ENCODE data around the gene DNAH17. TPM values are rescaled to one million over a fixed set of nuclear protein-coding genes. Genes with fewer than 3 reads are reported as not detected.

DNAH17 gene
- total RNA-seq, 1 experiment from 2014 or later = 0.13 TPM

DNA sequence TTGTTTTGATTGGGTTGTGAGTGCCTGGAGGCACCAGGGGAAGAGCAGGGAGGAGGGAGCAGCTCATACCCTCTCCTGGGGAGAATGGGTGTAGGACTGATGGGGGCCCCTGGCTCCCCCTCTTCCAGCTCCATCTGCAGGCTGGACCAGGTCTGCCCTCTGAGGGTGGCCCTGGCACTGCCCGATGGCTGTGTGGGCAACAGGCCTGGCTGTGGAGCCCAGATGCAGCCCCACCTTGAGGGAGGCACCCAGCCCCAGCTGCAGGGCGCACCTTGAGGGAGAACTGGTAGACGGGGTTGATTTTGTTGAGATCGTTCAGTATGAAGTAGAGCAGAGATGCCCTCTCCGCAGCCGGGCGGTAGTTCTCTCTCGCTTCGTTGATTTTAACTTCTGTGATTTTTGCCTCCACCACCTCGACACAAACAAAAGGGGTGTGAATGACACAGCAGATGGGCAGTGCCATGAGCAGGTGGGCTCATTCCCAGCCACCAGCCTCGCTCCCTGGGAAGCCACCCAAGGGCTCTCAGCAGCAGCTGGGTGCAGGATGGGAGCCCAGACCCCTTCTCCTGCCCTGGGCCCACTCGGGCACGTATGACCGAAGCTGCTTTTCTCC is 127.1 kb downstream of the DNAH17 start:
- H3K79me2 ChIP-seq (ENCODE audit: insufficient read depth, low read length) = no peaks in the 10 kb centered on the region
- H3K23me2 ChIP-seq (ENCODE audit: insufficient read length, low read depth, low read length, poor library complexity, severe bottlenecking) = no peaks in the 10 kb centered on the region
- no peak overlapping the region for H3K27ac ChIP-seq (ENCODE audit: insufficient read length, low read depth, low read length)
- no CpG with 5 or more reads among the region's 14 CpGs for WGBS (ENCODE audit: extremely low coverage, insufficient read length, low lambda C conversion rate)
- H2BK20ac ChIP-seq (ENCODE audit: low read depth, low read length, poor library complexity, severe bottlenecking) = no peak overlapping the region
- H2BK15ac ChIP-seq (ENCODE audit: low read depth, low read length) = no peak overlapping the region
- H3K27me3 ChIP-seq (ENCODE audit: insufficient read depth, low read length) = no peaks in the 10 kb centered on the region
- H4K20me1 ChIP-seq (ENCODE audit: control insufficient read depth, insufficient read depth, insufficient read length) = no peaks in the 10 kb centered on the region
- H2AK5ac ChIP-seq (ENCODE audit: insufficient read length, low read length) = no peak overlapping the region
- H3K9ac ChIP-seq (ENCODE audit: extremely low read depth, insufficient read length, low read length) = no peak overlapping the region
- H3K56ac ChIP-seq (ENCODE audit: insufficient read length, low read depth, low read length) = no peak overlapping the region
- no peaks in the 10 kb centered on the region for H3K4me1 ChIP-seq (ENCODE audit: insufficient read depth, low read length)
- TF ChIP-seq CTCF (conservative IDR thresholded peaks at IDR 0.05) = no peak
- no peak overlapping the region; the same call in 1 of the 2 replicates for H3K14ac ChIP-seq (ENCODE audit: insufficient read depth, low read length)
- H3K9me3 ChIP-seq (ENCODE audit: control insufficient read depth, low read depth, low read length) = no peaks in the 10 kb centered on the region
- H2AFZ ChIP-seq (ENCODE audit: low read length) = no peak overlapping the region
- H3K79me1 ChIP-seq (ENCODE audit: insufficient read depth, low read depth, low read length, poor library complexity, severe bottlenecking) = no peaks in the 10 kb centered on the region
- no peak overlapping the region for H3K23ac ChIP-seq (ENCODE audit: insufficient read length, low read depth, low read length)
- no peaks in the 10 kb centered on the region for H3K4me1 Mint-ChIP-seq
- no peak overlapping the region for H4K5ac ChIP-seq (ENCODE audit: insufficient read length, low read depth, low read length)
- H3K4ac ChIP-seq (ENCODE audit: low read depth, low read length) = no peak overlapping the region
- no peak overlapping the region for H3K27ac Mint-ChIP-seq
- H2BK120ac ChIP-seq (ENCODE audit: low read depth, low read length, poor library complexity, severe bottlenecking) = no peak overlapping the region
- no peak overlapping the region for H3K4me3 Mint-ChIP-seq
- no peak overlapping the region for H2BK5ac ChIP-seq (ENCODE audit: insufficient read length, low read length)
- no peaks in the 10 kb centered on the region for H3K27me3 Mint-ChIP-seq (ENCODE audit: low read depth)
- no peak overlapping the region for H2BK12ac ChIP-seq (ENCODE audit: insufficient read length, low read depth, low read length)
- no peak overlapping the region for H3T11ph ChIP-seq (ENCODE audit: low read length)
- no peak overlapping the region for H4K8ac ChIP-seq (replicated peaks; ENCODE audit: insufficient read length, low read depth, low read length)
- DNase-seq = no peak
- no peak overlapping the region for H3K4me2 ChIP-seq (ENCODE audit: insufficient read depth, insufficient read length, low read length)
- H3K18ac ChIP-seq (ENCODE audit: insufficient read length, low read depth, low read length) = no peak overlapping the region
- peaks cover 3 to 9% of the 10 kb centered on the region in 2 experiments; a peak in 3 of 5 replicates for H3K9me3 Mint-ChIP-seq
- peaks cover 0 to 4% (median 0%) of the 10 kb centered on the region in 3 experiments; a peak in 2 of 7 replicates for H3K36me3 Mint-ChIP-seq (ENCODE audit: insufficient read depth in 1 of 3, low read depth in 3 of 3)
- no peak overlapping the region for H4K91ac ChIP-seq (ENCODE audit: insufficient read length, low read depth, low read length)

Data from H9 (cell line).